ENCODE results near the gene SBDS. TPM values are rescaled to one million over a fixed set of nuclear protein-coding genes. Genes with fewer than 3 reads are reported as not detected.

SBDS gene
- polyA plus RNA-seq, 1 donor (not counting 4 experiments of a cell fraction or from before 2014, with no cell fraction given) = 146 TPM

DNA sequence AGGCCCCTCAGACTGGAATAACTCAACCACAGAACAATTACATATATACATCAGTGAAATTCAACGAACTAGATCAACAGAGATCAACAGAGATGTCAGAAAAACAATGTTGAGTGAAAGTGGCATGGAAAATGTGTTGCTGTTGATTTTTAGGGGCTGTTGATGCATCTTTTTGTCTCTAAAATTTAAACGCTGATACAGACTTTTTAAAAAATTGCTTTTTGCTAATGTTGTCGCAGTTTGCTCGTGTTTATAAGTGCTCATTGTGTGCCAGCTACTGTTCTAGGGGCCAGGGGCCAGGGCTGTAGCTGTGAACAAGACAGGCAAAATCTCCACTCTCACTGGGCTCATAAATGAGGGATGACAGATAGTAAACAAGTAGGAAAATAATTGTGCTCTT is 56.1 kb downstream of the SBDS start:
- no peaks in the 10 kb centered on the region for H4K20me1 ChIP-seq (ENCODE audit: control insufficient read depth, extremely low read depth, insufficient read depth, low read length)
- H3K79me2 ChIP-seq (ENCODE audit: control insufficient read depth, insufficient read depth, low read length) = peaks cover 69% of the 10 kb centered on the region
- dilution Hi-C loops (cut with MboI; ENCODE audit: extremely low pct_ligation_motif_present, low sequenced_read_pairs) = no loop called here

DNA sequence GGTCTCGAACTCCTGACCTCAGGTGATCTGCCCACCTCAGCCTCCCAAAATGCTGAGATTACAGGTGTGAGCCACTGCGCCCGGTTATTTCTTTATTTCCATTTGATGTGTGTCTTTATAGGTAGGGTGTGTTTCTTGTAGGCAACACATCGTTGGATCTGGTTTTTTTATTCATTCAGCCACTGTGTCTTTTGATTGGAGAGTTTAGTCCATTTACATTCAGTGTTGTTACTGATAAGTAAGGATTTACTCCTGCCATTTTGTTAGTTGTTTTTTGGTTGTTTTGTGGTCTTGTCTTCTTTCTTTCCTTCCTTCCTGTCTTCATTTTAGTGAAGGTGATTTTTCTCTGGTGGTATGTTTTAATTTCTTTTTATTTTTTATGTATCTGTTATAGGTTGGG is 57.4 kb downstream of the SBDS start:
- no peaks in the 10 kb centered on the region for H3K27me3 ChIP-seq (ENCODE audit: control insufficient read depth, extremely low read depth, insufficient read depth, low read length)
- no peaks in the 10 kb centered on the region for H3K9me3 ChIP-seq (ENCODE audit: control insufficient read depth, low read depth, low read length)
- H3K4me2 ChIP-seq (ENCODE audit: control insufficient read depth, extremely low read depth, insufficient read depth, low read depth, low read length) = no peak overlapping the region
- dilution Hi-C loops (cut with MboI; ENCODE audit: extremely low pct_ligation_motif_present, low sequenced_read_pairs) = no loop called here
- TF ChIP-seq, protein P1, sequence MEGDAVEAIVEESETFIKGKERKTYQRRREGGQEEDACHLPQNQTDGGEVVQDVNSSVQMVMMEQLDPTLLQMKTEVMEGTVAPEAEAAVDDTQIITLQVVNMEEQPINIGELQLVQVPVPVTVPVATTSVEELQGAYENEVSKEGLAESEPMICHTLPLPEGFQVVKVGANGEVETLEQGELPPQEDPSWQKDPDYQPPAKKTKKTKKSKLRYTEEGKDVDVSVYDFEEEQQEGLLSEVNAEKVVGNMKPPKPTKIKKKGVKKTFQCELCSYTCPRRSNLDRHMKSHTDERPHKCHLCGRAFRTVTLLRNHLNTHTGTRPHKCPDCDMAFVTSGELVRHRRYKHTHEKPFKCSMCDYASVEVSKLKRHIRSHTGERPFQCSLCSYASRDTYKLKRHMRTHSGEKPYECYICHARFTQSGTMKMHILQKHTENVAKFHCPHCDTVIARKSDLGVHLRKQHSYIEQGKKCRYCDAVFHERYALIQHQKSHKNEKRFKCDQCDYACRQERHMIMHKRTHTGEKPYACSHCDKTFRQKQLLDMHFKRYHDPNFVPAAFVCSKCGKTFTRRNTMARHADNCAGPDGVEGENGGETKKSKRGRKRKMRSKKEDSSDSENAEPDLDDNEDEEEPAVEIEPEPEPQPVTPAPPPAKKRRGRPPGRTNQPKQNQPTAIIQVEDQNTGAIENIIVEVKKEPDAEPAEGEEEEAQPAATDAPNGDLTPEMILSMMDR (optimal IDR thresholded peaks at IDR 0.05 in 1 of 3, IDR thresholded peaks at IDR 0.05 in 1 of 3, conservative IDR thresholded peaks at IDR 0.05 in 1 of 3; ENCODE audit: extremely low read depth in 1 of 3, insufficient read depth in 2 of 3, low read length in 3 of 3) = no peak
- no peak for TF ChIP-seq EZH2 (IDR thresholded peaks at IDR 0.05; ENCODE audit: low read length)
- H3K4me3 ChIP-seq (ENCODE audit: control insufficient read depth in 2 of 3, extremely low read depth in 1 of 3, insufficient read depth in 2 of 3, low read depth in 1 of 3, low read length in 3 of 3) = no peak overlapping the region
- peaks cover 79% of the 10 kb centered on the region for H3K79me2 ChIP-seq (ENCODE audit: control insufficient read depth, insufficient read depth, low read length)
- H3K9me1 ChIP-seq (ENCODE audit: control insufficient read depth, extremely low read depth, insufficient read depth, low read length) = no peaks in the 10 kb centered on the region
- no peak for DNase-seq (ENCODE audit: low read depth, low spot score)
- H4K20me1 ChIP-seq (ENCODE audit: control insufficient read depth, extremely low read depth, insufficient read depth, low read length) = peaks cover 4% of the 10 kb centered on the region
- no peak overlapping the region for H3K27ac ChIP-seq (ENCODE audit: control insufficient read depth, insufficient read depth, low read length)
- H3K36me3 ChIP-seq (ENCODE audit: control insufficient read depth in 2 of 2, extremely low read depth in 1 of 2, insufficient read depth in 2 of 2, low read length in 2 of 2) = peaks cover 7 to 10% of the 10 kb centered on the region in 2 experiments
- no peak overlapping the region for H3K9ac ChIP-seq (ENCODE audit: control insufficient read depth, extremely low read depth, insufficient read depth, low read length)
- no peaks in the 10 kb centered on the region for H3K4me1 ChIP-seq (ENCODE audit: control insufficient read depth, extremely low read depth, insufficient read depth, low read length)
- FAIRE-seq = no peak
- no peak overlapping the region for H2AFZ ChIP-seq (ENCODE audit: control insufficient read depth, low read length)

More for the DNA sequence above, 56.1 kb downstream of the SBDS start:
- TF ChIP-seq, protein P1 (optimal IDR thresholded peaks at IDR 0.05 in 1 of 3, IDR thresholded peaks at IDR 0.05 in 1 of 3, conservative IDR thresholded peaks at IDR 0.05 in 1 of 3; ENCODE audit: extremely low read depth in 1 of 3, insufficient read depth in 2 of 3, low read length in 3 of 3) = no peak
- no peak for TF ChIP-seq EZH2 (IDR thresholded peaks at IDR 0.05; ENCODE audit: low read length)
- Histone ChIP-seq H3K4me3 (ENCODE audit: control insufficient read depth in 2 of 3, extremely low read depth in 1 of 3, insufficient read depth in 2 of 3, low read depth in 1 of 3, low read length in 3 of 3) (no peak overlapping the region), H3K36me3 (ENCODE audit: control insufficient read depth in 2 of 2, extremely low read depth in 1 of 2, insufficient read depth in 2 of 2, low read length in 2 of 2) (peaks cover 13 to 14% of the 10 kb centered on the region in 2 experiments), H3K4me1 (ENCODE audit: control insufficient read depth, extremely low read depth, insufficient read depth, low read length) (no peaks in the 10 kb centered on the region), H3K9me3 (ENCODE audit: control insufficient read depth, low read depth, low read length) (no peaks in the 10 kb centered on the region), H3K4me2 (ENCODE audit: control insufficient read depth, extremely low read depth, insufficient read depth, low read depth, low read length) (no peak overlapping the region), H2AFZ (ENCODE audit: control insufficient read depth, low read length) (no peak overlapping the region), H3K9me1 (ENCODE audit: control insufficient read depth, extremely low read depth, insufficient read depth, low read length) (no peaks in the 10 kb centered on the region), H3K27me3 (ENCODE audit: control insufficient read depth, extremely low read depth, insufficient read depth, low read length) (no peaks in the 10 kb centered on the region), H3K9ac (ENCODE audit: control insufficient read depth, extremely low read depth, insufficient read depth, low read length) (no peak overlapping the region), H3K27ac (ENCODE audit: control insufficient read depth, insufficient read depth, low read length) (no peak overlapping the region)
- DNase-seq (ENCODE audit: low read depth, low spot score) (no peak), FAIRE-seq (no peak)

Small RNAs within 50 kb of the gene (small RNA-seq; reads per million reads assigned to genes)
- 0 reads per million in 3 experiments for gene RN7SL43P (ENCODE audit: insufficient read length in 3 of 3, low read depth in 3 of 3, low replicate concordance in 1 of 3)

Other genes with a start within 250 kb of the SBDS start
- gene TMEM248, start 74.4 kb downstream of the SBDS start, polyA plus RNA-seq = 70.2 to 157 TPM (median 74.8 TPM) in 3 replicates
- 12.7 to 16.4 TPM (median 16.0 TPM) in 3 replicates for gene TYW1, start 1.2 kb upstream of the SBDS start, polyA plus RNA-seq

Data from keratinocyte (primary cell).